K562 (cell line): Measurements from ENCODE around the gene TMIGD1. TPM values are rescaled to one million over a fixed set of nuclear protein-coding genes. Genes with fewer than 3 reads are reported as not detected.

Experiments used
- ATAC-seq: fragments of 200-7000 bp; cut with Tn5 transposase; 3 replicates; pipeline ENCODE4 v1.9.1; 2020; ENCODE audit warnings: moderate library complexity
- BruUV-seq: library from RNA; stranded (reverse); fragments of 400-500 nt; replicated peaks from 2 replicates; lab custom pipeline; 2021; lab: Mats Ljungman, UMichigan
- CTCF ChIA-PET: fragments of 300-600 bp; formaldehyde crosslinking; extraction: SDS; loops from one replicate; lab custom pipeline; 2021; ENCODE audit warnings: low intra/inter-chr PET ratio; lab: Yijun Ruan, JAX
- POLR2A ChIA-PET: fragments of 300-600, 350-650 bp; sonication (Branson Sonifier 250); formaldehyde crosslinking; extraction: SDS; loops from one replicate; lab custom pipeline; 2021; ENCODE audit warnings: antibody characterized with exemption, inconsistent platforms; lab: Yijun Ruan, JAX
- DNase-seq, 4 experiments: peaks; one replicate each; pipeline versions ENCODE4 v3.0.0 to v3.0.0-alpha.2; 2011 to 2018; ENCODE audit warnings: low spot score in 3 of 4, mixed read lengths in 3 of 4; ENCODE audit errors: extremely low read depth in 1 of 4
- FAIRE-seq: peaks from 2 replicates; lab custom pipeline; 2011; peaks lifted over from hg19 to GRCh38; lab: Jason Lieb, UNC
- H2AFZ ChIP-seq: 2 replicates; pipeline ENCODE4 v1.6.0; 2011; ENCODE audit warnings: low read depth, low read length, control low read depth, inconsistent platforms
- H3K27ac ChIP-seq: fragments of 200-600 bp; 3 replicates; pipeline ENCODE4 v1.8.0; 2011; ENCODE audit warnings: low read depth, mild to moderate bottlenecking, control low read depth, inconsistent platforms, low read length, moderate library complexity, mixed read lengths; ENCODE audit errors: extremely low read depth
- H3K27me3 ChIP-seq, 2 experiments: fragments of 300-600 bp in 1 of 2; 2 replicates in 1 of 2; 3 replicates in 1 of 2; pipeline versions ENCODE4 v1.6.0 to v1.8.0; 2011; ENCODE audit warnings: inconsistent platforms in 2 of 2, low read length in 2 of 2, mild to moderate bottlenecking in 1 of 2, mixed read lengths in 1 of 2, moderate library complexity in 1 of 2; ENCODE audit not compliant: control insufficient read depth in 2 of 2, insufficient read depth in 2 of 2
- H3K36me3 ChIP-seq: fragments of 300-600 bp; 3 replicates; pipeline ENCODE4 v1.8.0; 2011; ENCODE audit warnings: mild to moderate bottlenecking, low read length, inconsistent platforms; ENCODE audit not compliant: control insufficient read depth, insufficient read depth
- H3K4me1 ChIP-seq, 2 experiments: fragments of 200-600 bp in 1 of 2; replicated peaks in 1 of 2; 2 replicates in 1 of 2; 3 replicates in 1 of 2; pipeline versions ENCODE4 v1.5.1 to v1.8.0; 2011; ENCODE audit warnings: inconsistent platforms in 2 of 2, low read length in 2 of 2, mild to moderate bottlenecking in 1 of 2, mixed read lengths in 1 of 2, moderate library complexity in 1 of 2; ENCODE audit not compliant: control insufficient read depth in 2 of 2, insufficient read depth in 2 of 2
- H3K4me2 ChIP-seq: 2 replicates; pipeline ENCODE4 v1.6.1; 2011; ENCODE audit warnings: low read length, control low read depth, inconsistent platforms, mixed read lengths; ENCODE audit not compliant: insufficient read depth
- H3K4me3 ChIP-seq: fragments of 200-600 bp; sonication (generic), shearing (Covaris generic); 2 replicates; pipeline ENCODE4 v1.5.1; 2016; ENCODE audit warnings: control low read depth, inconsistent platforms
- H3K79me2 ChIP-seq: fragments of 200-600 bp; 3 replicates; pipeline ENCODE4 v1.8.0; 2011; ENCODE audit warnings: low read length, inconsistent platforms; ENCODE audit not compliant: control insufficient read depth, insufficient read depth
- H3K9ac ChIP-seq, 2 experiments: 2 replicates each; pipeline versions ENCODE4 v1.6.0 to v1.6.1; 2011; ENCODE audit warnings: low read depth in 2 of 2, low read length in 2 of 2, control low read depth in 1 of 2, inconsistent platforms in 1 of 2, mild to moderate bottlenecking in 1 of 2, mixed read lengths in 1 of 2; ENCODE audit not compliant: insufficient read depth in 1 of 2
- H3K9me1 ChIP-seq: one replicate; pipeline ENCODE4 v1.6.0; 2011; ENCODE audit warnings: inconsistent platforms, mild to moderate bottlenecking, low read length, moderate library complexity; ENCODE audit not compliant: control insufficient read depth, insufficient read depth
- H3K9me3 ChIP-seq: replicated peaks from 2 replicates; pipeline ENCODE4 v1.5.1; 2011; ENCODE audit warnings: low read depth, low read length, inconsistent platforms; ENCODE audit not compliant: control insufficient read depth, insufficient read depth
- H4K20me1 ChIP-seq: replicated peaks from 2 replicates; pipeline ENCODE4 v1.6.1; 2011; ENCODE audit warnings: low read length, inconsistent platforms, mixed read lengths; ENCODE audit not compliant: control insufficient read depth, insufficient read depth
- CEBPG ChIP-seq, 3 experiments: fragments of 200-800 bp in 1 of 3; sonication (Bioruptor generic) in 1 of 3; sonication (generic) in 1 of 3; formaldehyde crosslinking in 1 of 3; IDR thresholded peaks in 2 of 3; conservative IDR thresholded peaks in 1 of 3; 2 replicates each; pipeline versions ENCODE4 v1.6.1 to v1.8.0; 2016 to 2022; ENCODE audit warnings: missing compliant biosample characterization in 2 of 3, missing genetic modification characterization in 2 of 3, mild to moderate bottlenecking in 1 of 3, missing genetic modification reagents in 1 of 3
- ETS2 ChIP-seq: IDR thresholded peaks from 2 replicates; pipeline ENCODE4 v1.6.1; 2016; ENCODE audit warnings: borderline replicate concordance, missing genetic modification characterization, mild to moderate bottlenecking, moderate library complexity, missing compliant biosample characterization; ENCODE audit not compliant: poor library complexity, severe bottlenecking
- MAFG ChIP-seq: fragments of 450-650 bp; conservative IDR thresholded peaks from 2 replicates; pipeline ENCODE4 v1.6.1; 2016; ENCODE audit warnings: missing genetic modification characterization, missing compliant biosample characterization
- MECOM ChIP-seq: fragments of 250-450 bp; sonication (Bioruptor Pico); IDR thresholded peaks from 2 replicates; pipeline ENCODE4 v1.8.0; 2022; ENCODE audit warnings: inconsistent platforms
- POLR2AphosphoS5 ChIP-seq: IDR thresholded peaks from 2 replicates; pipeline ENCODE4 v1.6.1; 2011; ENCODE audit warnings: mild to moderate bottlenecking, low read depth, low read length, moderate library complexity; ENCODE audit not compliant: control insufficient read depth, insufficient read depth
- SREBF1 ChIP-seq: fragments of 150-350 bp; IDR thresholded peaks from 2 replicates; pipeline ENCODE4 v1.6.1; 2014; ENCODE audit warnings: antibody characterized with exemption, low read depth, low read length, borderline replicate concordance
- TAF7 ChIP-seq: fragments of 450-650 bp; IDR thresholded peaks from 2 replicates; pipeline ENCODE4 v1.6.1; 2016; ENCODE audit warnings: missing genetic modification characterization, missing compliant biosample characterization
- TAL1 ChIP-seq: fragments of 450-650 bp; IDR thresholded peaks from 2 replicates; pipeline ENCODE4 v1.6.1; 2016; ENCODE audit warnings: mild to moderate bottlenecking
- TBL1XR1 ChIP-seq, 2 experiments: IDR thresholded peaks; 2 replicates each; pipeline ENCODE4 v1.6.1; 2012; ENCODE audit warnings: improper control_type of control experiment in 2 of 2, low read length in 2 of 2, mild to moderate bottlenecking in 1 of 2
- XRCC4 ChIP-seq: IDR thresholded peaks from one replicate; pipeline ENCODE4 v1.6.1; 2011; ENCODE audit not compliant: insufficient read depth, insufficient read length; ENCODE audit errors: extremely low read depth
- ZNF239 ChIP-seq: fragments of 250-450 bp; sonication (Bioruptor Pico); IDR thresholded peaks from 2 replicates; pipeline ENCODE4 v1.4.0; 2020; ENCODE audit warnings: mild to moderate bottlenecking
- ZNF644 ChIP-seq: fragments of 200-800 bp; sonication (Bioruptor generic); IDR thresholded peaks from 2 replicates; pipeline ENCODE4 v1.6.1; 2016; ENCODE audit warnings: low read depth, missing genetic modification characterization, missing compliant biosample characterization
- ZNF785 ChIP-seq: fragments of 250-450 bp; sonication (Bioruptor Pico); IDR thresholded peaks from 2 replicates; pipeline ENCODE4 v1.4.0; 2020; ENCODE audit warnings: mild to moderate bottlenecking
- WGBS: fragments of 100-300 bp; shearing (Covaris generic); methylation state at CpG from one replicate; pipeline ENCODE4 v1.1.6; 2016; ENCODE audit warnings: low coverage, mixed read lengths; ENCODE audit not compliant: insufficient coverage; ENCODE audit errors: missing lambda C conversion rate; 5-methylcytosine and 5-hydroxymethylcytosine counted together
- in situ Hi-C: fragments of 300-500 bp; cut with MboI; formaldehyde crosslinking; loops from 4 replicates; pipeline ENCODE4 v1.15.0; 2018; ENCODE audit warnings: inconsistent platforms, mixed read lengths
- intact Hi-C: fragments of 100-400 bp; cut with micrococcal nuclease; formaldehyde crosslinking; loops from 2 replicates; pipeline ENCODE4 v1.14.2; 2022
- polyA plus RNA-seq, 8 experiments: library from polyadenylated mRNA; depleted of rRNA in 4 of 8; stranded (reverse) in 5 of 8; unstranded in 3 of 8; fragments of >200 nt; fragmentation: Nextera tagmentation in 2 of 8; fragmentation: Illumina TruSeq in 1 of 8; extraction: Ambion mirVana in 2 of 8; extraction: Trizol in 1 of 8; gene quantifications; 2 replicates each; pipeline versions ENCODE4 v1.2.1 to v1.2.3, GENCODE V29; 2011 to 2014; ENCODE audit warnings: inconsistent platforms in 1 of 8, missing spikeins in 1 of 8
- total RNA-seq, 7 experiments: library from RNA; depleted of rRNA in 6 of 7; stranded (reverse); fragments of >200 nt in 6 of 7; fragmentation: Illumina TruSeq in 2 of 7; extraction: Trizol in 2 of 7; gene quantifications; 2 replicates each; pipeline versions ENCODE4 v1.2.1 to v1.2.3, GENCODE V29; 2011 to 2021; ENCODE audit warnings: low replicate concordance in 1 of 7
- TF ChIP-seq, protein P1 (sequence below): fragments of 450-650 bp; formaldehyde crosslinking; IDR thresholded peaks from 2 replicates; pipeline ENCODE4 v1.4.0; 2022; ENCODE audit warnings: mild to moderate bottlenecking, moderate library complexity
- TF ChIP-seq, protein P2 (sequence below): sonication (generic); formaldehyde crosslinking; IDR thresholded peaks from 2 replicates; pipeline ENCODE4 v1.8.1; 2023; ENCODE audit warnings: mild to moderate bottlenecking, missing genetic modification reagents
- TF ChIP-seq, protein P3 (sequence below): fragments of 250-450 bp; sonication (Bioruptor Pico); IDR thresholded peaks from 2 replicates; pipeline ENCODE4 v1.5.0; 2020; ENCODE audit warnings: mild to moderate bottlenecking

The TMIGD1 gene
- total and polyA plus RNA-seq, 9 of the 15 experiments (the other 6 are each of a cell fraction or from before 2014, with no cell fraction given): not detected

DNA sequence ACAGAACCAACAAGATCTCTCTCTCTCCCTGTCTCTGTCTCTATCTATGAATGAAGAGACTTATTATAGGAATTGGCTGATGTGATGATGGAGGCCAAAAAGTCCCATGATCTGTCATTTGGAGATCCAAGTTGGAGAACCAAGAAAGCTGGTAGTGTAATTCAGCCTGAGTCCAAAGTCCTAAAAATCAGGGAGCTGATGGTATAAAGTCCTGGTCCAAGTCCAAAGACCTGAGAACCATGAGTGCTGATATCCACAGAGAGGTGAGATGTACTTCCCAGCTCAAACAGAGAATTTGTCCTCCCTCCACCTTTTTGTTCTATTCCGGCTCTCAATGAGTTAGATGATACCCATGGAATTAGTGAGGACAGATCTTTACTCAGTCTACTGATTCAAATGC is 15.4 kb upstream of the TMIGD1 start (continued):
- TF ChIP-seq TBL1XR1 (IDR thresholded peaks at IDR 0.05; ENCODE audit: low read length in 2 of 2) (no peak), ZNF239 (no peak), TAF7 (tag) (no peak), SREBF1 (no peak)
- TF ChIP-seq, protein P1, sequence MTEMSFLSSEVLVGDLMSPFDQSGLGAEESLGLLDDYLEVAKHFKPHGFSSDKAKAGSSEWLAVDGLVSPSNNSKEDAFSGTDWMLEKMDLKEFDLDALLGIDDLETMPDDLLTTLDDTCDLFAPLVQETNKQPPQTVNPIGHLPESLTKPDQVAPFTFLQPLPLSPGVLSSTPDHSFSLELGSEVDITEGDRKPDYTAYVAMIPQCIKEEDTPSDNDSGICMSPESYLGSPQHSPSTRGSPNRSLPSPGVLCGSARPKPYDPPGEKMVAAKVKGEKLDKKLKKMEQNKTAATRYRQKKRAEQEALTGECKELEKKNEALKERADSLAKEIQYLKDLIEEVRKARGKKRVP (CRISPR knock-in tag): no peak
- TF ChIP-seq, protein P2, sequence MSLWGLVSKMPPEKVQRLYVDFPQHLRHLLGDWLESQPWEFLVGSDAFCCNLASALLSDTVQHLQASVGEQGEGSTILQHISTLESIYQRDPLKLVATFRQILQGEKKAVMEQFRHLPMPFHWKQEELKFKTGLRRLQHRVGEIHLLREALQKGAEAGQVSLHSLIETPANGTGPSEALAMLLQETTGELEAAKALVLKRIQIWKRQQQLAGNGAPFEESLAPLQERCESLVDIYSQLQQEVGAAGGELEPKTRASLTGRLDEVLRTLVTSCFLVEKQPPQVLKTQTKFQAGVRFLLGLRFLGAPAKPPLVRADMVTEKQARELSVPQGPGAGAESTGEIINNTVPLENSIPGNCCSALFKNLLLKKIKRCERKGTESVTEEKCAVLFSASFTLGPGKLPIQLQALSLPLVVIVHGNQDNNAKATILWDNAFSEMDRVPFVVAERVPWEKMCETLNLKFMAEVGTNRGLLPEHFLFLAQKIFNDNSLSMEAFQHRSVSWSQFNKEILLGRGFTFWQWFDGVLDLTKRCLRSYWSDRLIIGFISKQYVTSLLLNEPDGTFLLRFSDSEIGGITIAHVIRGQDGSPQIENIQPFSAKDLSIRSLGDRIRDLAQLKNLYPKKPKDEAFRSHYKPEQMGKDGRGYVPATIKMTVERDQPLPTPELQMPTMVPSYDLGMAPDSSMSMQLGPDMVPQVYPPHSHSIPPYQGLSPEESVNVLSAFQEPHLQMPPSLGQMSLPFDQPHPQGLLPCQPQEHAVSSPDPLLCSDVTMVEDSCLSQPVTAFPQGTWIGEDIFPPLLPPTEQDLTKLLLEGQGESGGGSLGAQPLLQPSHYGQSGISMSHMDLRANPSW: no peak

DNA sequence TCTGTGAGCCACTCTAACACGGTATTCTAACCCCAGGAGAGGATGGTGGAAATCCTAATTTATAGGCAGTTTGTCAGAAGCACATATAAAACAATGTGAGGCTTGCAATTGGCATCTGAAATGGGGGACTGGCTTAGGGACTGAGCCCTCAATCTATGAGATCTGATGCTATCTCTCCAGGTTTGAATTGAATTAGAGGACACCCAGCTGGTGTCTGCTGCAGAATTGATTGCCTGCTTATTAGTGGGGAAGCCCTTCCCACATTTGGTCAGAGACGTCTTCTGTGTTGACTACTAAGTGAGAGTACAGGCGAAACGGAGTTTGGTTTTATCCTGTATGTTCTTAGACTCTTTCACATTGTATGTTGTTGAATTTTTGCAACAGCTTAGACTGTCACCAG is 13.6 kb upstream of the TMIGD1 start:
- H4K20me1 ChIP-seq: no peaks in the 10 kb centered on the region
- H3K9me3 ChIP-seq: no peaks in the 10 kb centered on the region
- no TSS peak for BruUV-seq
- peak overlapping the region; percentile 7; the same call in 1 of the 2 replicates for H2AFZ ChIP-seq
- H3K9ac ChIP-seq: no peak overlapping the region
- in situ Hi-C loops: loop anchor here (25.0 kb wide), 1 partner anchor 365 kb away; no protein-coding TSS in a partner anchor
- no peak for ATAC-seq
- ChIA-PET POLR2A (interaction anchor here (1.1 kb wide), 1 partner anchor 10 kb away, joined by 3 read pairs; no protein-coding TSS in a partner anchor), CTCF (no interaction called here)
- H3K79me2 ChIP-seq: no peaks in the 10 kb centered on the region
- FAIRE-seq: no peak
- peaks cover 8 to 28% of the 10 kb centered on the region in 2 experiments; a peak in 4 of 5 replicates for H3K4me1 ChIP-seq
- no peak overlapping the region for H3K27ac ChIP-seq
- H3K4me3 ChIP-seq: no peak overlapping the region
- no peak for DNase-seq
- H3K9me1 ChIP-seq: no peaks in the 10 kb centered on the region
- H3K4me2 ChIP-seq: no peak overlapping the region
- no peaks in the 10 kb centered on the region for H3K36me3 ChIP-seq
- intact Hi-C loops: no loop called here
- H3K27me3 ChIP-seq: no peaks in the 10 kb centered on the region
- 42% methylated on average over 4 of the region's 4 CpGs for WGBS
- TF ChIP-seq CEBPG (CRISPR knock-in tag; IDR thresholded peaks at IDR 0.05) (no peak), CEBPG (tag; conservative IDR thresholded peaks at IDR 0.05 in 1 of 2, IDR thresholded peaks at IDR 0.05 in 1 of 2) (no peak), ETS2 (tag) (no peak), MECOM (CRISPR knock-in tag) (no peak), ZNF785 (CRISPR knock-in tag) (no peak), POLR2AphosphoS5 (no peak), XRCC4 (no peak), TAL1 (no peak), ZNF644 (tag) (no peak), MAFG (tag) (no peak)
- TF ChIP-seq, protein P3, sequence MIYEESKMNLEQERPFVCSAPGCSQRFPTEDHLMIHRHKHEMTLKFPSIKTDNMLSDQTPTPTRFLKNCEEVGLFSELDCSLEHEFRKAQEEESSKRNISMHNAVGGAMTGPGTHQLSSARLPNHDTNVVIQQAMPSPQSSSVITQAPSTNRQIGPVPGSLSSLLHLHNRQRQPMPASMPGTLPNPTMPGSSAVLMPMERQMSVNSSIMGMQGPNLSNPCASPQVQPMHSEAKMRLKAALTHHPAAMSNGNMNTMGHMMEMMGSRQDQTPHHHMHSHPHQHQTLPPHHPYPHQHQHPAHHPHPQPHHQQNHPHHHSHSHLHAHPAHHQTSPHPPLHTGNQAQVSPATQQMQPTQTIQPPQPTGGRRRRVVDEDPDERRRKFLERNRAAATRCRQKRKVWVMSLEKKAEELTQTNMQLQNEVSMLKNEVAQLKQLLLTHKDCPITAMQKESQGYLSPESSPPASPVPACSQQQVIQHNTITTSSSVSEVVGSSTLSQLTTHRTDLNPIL (CRISPR knock-in tag): no peak
